KMS-11 (cell line): ENCODE measurements around the gene HERC5.

Experiments
- H2AFZ ChIP-seq: fragments of 200-600 bp; sonication (generic); 2 replicates; pipeline ENCODE4 v1.6.1; 2016; ENCODE audit warnings: antibody characterized with exemption, mixed run types, low read depth
- H3K27ac ChIP-seq: fragments of 200-600 bp; sonication (generic); 2 replicates; pipeline ENCODE4 v1.6.1; 2016; ENCODE audit warnings: mild to moderate bottlenecking, mixed run types
- H3K27me3 ChIP-seq: fragments of 200-600 bp; sonication (generic); 2 replicates; pipeline ENCODE4 v1.6.1; 2017; ENCODE audit warnings: mild to moderate bottlenecking, low read depth, mixed run types, moderate library complexity; ENCODE audit not compliant: insufficient read depth
- H3K36me3 ChIP-seq: fragments of 200-600 bp; sonication (generic); 2 replicates; pipeline ENCODE4 v1.6.1; 2017; ENCODE audit warnings: mild to moderate bottlenecking, mixed run types; ENCODE audit not compliant: insufficient read depth
- H3K4me1 ChIP-seq: fragments of 200-600 bp; sonication (generic); 2 replicates; pipeline ENCODE4 v1.6.1; 2016; ENCODE audit warnings: mild to moderate bottlenecking, low read depth, mixed run types; ENCODE audit not compliant: poor library complexity, severe bottlenecking
- H3K4me2 ChIP-seq: fragments of 200-600 bp; sonication (generic); 2 replicates; pipeline ENCODE4 v1.7.0; 2016; ENCODE audit warnings: mild to moderate bottlenecking, mixed run types
- H3K4me3 ChIP-seq: fragments of 200-600 bp; sonication (generic); IDR thresholded peaks from 2 replicates; pipeline ENCODE4 v1.6.1; 2017; ENCODE audit warnings: low read depth, low read length, mixed read lengths; ENCODE audit not compliant: insufficient read depth
- H3K79me2 ChIP-seq: fragments of 200-600 bp; sonication (generic); 2 replicates; pipeline ENCODE4 v1.6.1; 2016; ENCODE audit warnings: low read depth, mixed run types; ENCODE audit not compliant: insufficient read depth
- H3K9ac ChIP-seq: fragments of 200-600 bp; sonication (generic); 2 replicates; pipeline ENCODE4 v1.6.1; 2016; ENCODE audit warnings: mild to moderate bottlenecking, mixed run types
- H4K20me1 ChIP-seq: fragments of 200-600 bp; sonication (generic); 2 replicates; pipeline ENCODE4 v1.6.1; 2016; ENCODE audit warnings: mild to moderate bottlenecking, mixed run types; ENCODE audit not compliant: insufficient read depth
- CTCF ChIP-seq: fragments of 200-600 bp; sonication (generic); conservative IDR thresholded peaks from 2 replicates; pipeline ENCODE4 v1.6.1; 2017; ENCODE audit warnings: low read depth, mild to moderate bottlenecking, antibody characterized with exemption, low read length, moderate library complexity, mixed read lengths

HERC5 gene

GRCh38 chr4:88477229-88477860 is 20.4 kb downstream of the HERC5 start:
- Histone ChIP-seq H2AFZ (no peak overlapping the region), H4K20me1 (no peaks in the 10 kb centered on the region), H3K36me3 (no peaks in the 10 kb centered on the region), H3K4me2 (no peak overlapping the region), H3K27me3 (no peaks in the 10 kb centered on the region), H3K4me1 (no peaks in the 10 kb centered on the region), H3K9ac (no peak overlapping the region), H3K4me3 (no peak overlapping the region), H3K27ac (no peak overlapping the region), H3K79me2 (no peaks in the 10 kb centered on the region)
- no peak for TF ChIP-seq CTCF

- TF ChIP-seq CTCF: no peak
- no peaks in the 10 kb centered on the region for H3K4me1 ChIP-seq
- no peaks in the 10 kb centered on the region for H3K79me2 ChIP-seq
- no peak overlapping the region for H3K27ac ChIP-seq
- no peak overlapping the region for H3K9ac ChIP-seq
- H3K4me3 ChIP-seq: no peak overlapping the region
- no peak overlapping the region for H3K4me2 ChIP-seq
- no peak overlapping the region for H2AFZ ChIP-seq
- H3K27me3 ChIP-seq: no peaks in the 10 kb centered on the region
- no peaks in the 10 kb centered on the region for H4K20me1 ChIP-seq
- no peaks in the 10 kb centered on the region for H3K36me3 ChIP-seq
Observed at GRCh38 chr4:88478247-88478646, 21.3 kb downstream of the HERC5 start.

- TF ChIP-seq CTCF: no peak
- H3K27ac ChIP-seq: no peak overlapping the region
- H3K4me2 ChIP-seq: no peak overlapping the region
- H2AFZ ChIP-seq: no peak overlapping the region
- H3K27me3 ChIP-seq: no peaks in the 10 kb centered on the region
- no peaks in the 10 kb centered on the region for H3K4me1 ChIP-seq
- no peaks in the 10 kb centered on the region for H3K36me3 ChIP-seq
- H3K9ac ChIP-seq: no peak overlapping the region
- H4K20me1 ChIP-seq: no peaks in the 10 kb centered on the region
- H3K79me2 ChIP-seq: no peaks in the 10 kb centered on the region
- H3K4me3 ChIP-seq: no peak overlapping the region
Observed at GRCh38 chr4:88481537-88481936, 24.6 kb downstream of the HERC5 start.

GRCh38 chr4:88489100-88489761 is 32.3 kb downstream of the HERC5 start:
- H3K79me2 ChIP-seq: no peaks in the 10 kb centered on the region
- TF ChIP-seq CTCF: no peak
- H2AFZ ChIP-seq: no peak overlapping the region
- no peaks in the 10 kb centered on the region for H3K36me3 ChIP-seq
- no peaks in the 10 kb centered on the region for H3K4me1 ChIP-seq
- H3K9ac ChIP-seq: no peak overlapping the region
- H3K4me2 ChIP-seq: no peak overlapping the region
- H3K27ac ChIP-seq: no peak overlapping the region
- no peaks in the 10 kb centered on the region for H4K20me1 ChIP-seq
- H3K27me3 ChIP-seq: no peaks in the 10 kb centered on the region
- no peak overlapping the region for H3K4me3 ChIP-seq
